ENCODE data around the gene ANKRD62.
"Not testable (repeated sequence)": the region's sequence is repeated elsewhere in the genome, so short reads cannot be mapped to it uniquely, and the experiment has no call there.

The ANKRD62 gene

DNA sequence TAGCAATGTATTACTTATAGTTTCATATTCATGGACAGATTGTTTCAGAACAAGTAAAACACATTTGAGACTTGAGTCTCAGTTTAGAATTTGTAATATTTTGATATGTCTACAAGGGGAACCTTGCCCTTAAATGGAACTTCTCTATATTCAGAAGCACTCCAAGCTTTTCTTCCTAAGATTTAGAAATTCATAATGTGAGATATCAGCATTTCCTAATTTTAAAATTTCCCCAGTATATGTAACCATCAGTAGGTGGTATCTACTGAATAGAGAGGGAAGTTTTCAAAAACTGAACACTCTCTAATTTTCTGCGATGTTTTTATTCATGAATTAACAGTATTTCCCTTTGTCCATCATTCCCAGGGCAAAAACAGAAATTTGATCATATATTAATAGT lies 7.6 kb downstream of the ANKRD62 start:
- no peak for ATAC-seq

DNA sequence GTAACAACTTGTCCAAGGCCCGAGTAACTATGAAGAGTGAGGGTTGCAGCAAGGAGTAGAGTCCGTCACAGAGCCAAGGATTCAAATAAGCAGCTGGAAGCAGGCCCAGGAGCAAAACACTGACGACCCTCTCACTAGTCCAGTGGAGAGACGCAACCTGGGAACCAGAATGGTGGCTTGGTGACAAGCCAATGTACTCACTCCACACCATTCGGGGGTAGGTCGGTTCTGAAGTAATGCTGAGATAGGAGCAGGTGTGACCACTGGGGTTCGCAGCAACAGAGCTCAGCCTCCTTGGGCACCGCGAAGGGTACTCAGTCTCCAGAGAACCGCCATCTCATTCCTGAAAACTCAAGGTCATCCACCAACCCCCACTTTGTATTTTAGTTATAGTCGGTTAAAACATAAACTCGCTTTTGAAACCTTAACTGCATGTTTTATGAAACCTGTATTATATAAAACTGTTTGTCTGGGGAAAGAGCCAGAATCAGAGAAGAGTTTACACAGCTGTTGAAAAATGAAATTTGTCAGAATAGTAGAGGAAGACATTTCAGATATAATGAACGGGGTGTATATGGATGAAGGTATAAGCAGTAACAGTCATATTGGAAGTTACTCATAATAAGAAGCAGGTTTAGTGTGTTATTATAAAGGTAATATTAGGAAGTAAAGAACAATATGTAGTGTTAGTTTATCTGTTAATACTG lies 8.6 kb downstream of the ANKRD62 start:
- ATAC-seq: no peak

- no peak for ATAC-seq
Observed at GRCh38 chr18:12106471-12106870, 12.8 kb downstream of the ANKRD62 start.

GRCh38 chr18:12109836-12110235 lies 16.2 kb downstream of the ANKRD62 start:
- ATAC-seq: no peak

DNA sequence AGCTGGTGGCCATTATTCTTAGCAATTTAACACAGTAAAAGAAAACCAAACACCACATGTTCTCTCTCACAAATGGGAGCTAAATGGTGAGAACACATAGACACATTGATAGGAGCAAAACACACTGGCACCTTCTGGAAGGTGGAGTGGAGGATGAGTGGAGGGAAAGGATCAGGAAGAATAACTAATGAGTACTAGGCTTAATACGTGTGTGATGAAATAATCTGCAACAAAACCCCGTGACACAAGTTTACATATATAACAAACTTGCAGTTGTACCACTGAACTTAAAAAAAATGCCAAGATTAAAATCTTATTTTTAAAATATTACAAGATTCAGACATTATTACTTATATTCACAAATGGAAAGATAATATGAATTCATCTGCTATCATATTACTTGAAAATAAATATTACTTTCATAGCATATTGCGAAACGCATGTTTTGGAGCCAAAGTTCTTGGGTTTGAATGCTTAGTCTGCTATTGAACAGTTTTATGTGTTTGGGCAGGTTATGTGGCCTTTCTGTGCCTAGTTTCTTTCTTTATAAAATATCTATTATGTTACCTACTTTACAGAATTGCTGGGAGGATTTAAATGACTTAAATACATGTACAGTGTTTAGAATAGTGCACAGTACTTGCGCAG lies 20.5 kb downstream of the ANKRD62 start:
- no peak for ATAC-seq

DNA sequence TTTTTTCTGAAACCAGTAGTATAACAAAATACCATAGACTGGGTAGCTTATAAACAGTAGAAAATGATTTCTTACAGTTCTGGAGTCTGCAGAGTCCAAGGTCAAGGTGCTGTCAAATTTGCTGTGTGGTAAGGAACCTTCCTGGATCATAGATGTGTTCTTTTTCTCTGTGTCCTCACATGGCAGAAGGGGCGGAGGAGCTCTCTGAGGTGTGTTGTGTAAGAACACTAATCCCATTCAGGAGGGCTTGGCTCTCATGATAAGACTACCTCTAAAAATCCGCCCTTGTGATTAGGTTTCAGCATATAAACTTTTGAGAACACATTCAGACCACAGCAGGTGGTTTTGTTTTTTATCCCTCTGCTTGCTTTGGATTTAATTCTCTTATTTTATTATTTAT lies 25.7 kb downstream of the ANKRD62 start:
- no peak for ATAC-seq

- no peak for ATAC-seq
Observed at GRCh38 chr18:12121175-12122042, 27.8 kb downstream of the ANKRD62 start.

DNA sequence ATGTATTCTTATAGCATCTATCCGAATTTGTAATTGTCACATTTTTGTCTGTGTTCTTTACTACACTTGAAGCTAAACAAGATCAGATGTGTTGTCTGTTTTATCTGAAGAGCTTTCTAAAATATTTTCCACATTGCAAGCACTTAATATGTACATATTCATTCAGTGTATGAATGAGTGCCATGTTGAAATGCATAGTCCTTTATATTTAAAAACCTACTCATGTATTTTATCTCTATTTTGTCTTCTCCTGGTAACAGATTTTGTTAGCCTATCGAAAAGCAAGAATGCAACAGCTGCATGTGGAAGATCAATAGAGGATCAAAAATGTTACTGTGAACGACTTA lies 28.4 kb downstream of the ANKRD62 start:
- not testable (repeated sequence) for ATAC-seq

- not testable (repeated sequence) for ATAC-seq
Observed at GRCh38 chr18:12127647-12128046, 34.0 kb downstream of the ANKRD62 start.

- not testable (repeated sequence) for ATAC-seq
Observed at GRCh38 chr18:12138831-12139230, 45.2 kb downstream of the ANKRD62 start.

DNA sequence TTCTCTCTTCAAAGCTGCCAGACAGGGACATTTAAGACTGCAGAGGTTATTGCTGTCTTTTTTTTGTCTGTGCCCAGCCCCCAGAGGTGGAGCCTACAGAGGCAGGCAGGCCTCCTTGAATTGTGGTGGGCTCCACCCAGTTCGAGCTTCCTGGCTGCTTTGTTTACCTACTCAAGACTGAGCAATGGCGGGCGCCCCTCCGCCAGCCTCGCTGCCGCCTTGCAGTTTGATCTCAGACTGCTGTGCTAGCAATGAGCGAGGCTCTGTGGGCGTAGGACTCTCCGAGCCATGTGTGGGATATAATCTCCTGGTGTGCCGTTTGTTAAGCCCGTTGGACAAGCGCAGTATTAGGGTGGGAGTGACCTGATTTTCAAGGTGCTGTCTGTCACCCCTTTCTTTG lies 47.2 kb downstream of the ANKRD62 start:
- not testable (repeated sequence) for ATAC-seq

GRCh38 chr18:12141778-12142177 lies 48.1 kb downstream of the ANKRD62 start:
- ATAC-seq: not testable (repeated sequence)

DNA sequence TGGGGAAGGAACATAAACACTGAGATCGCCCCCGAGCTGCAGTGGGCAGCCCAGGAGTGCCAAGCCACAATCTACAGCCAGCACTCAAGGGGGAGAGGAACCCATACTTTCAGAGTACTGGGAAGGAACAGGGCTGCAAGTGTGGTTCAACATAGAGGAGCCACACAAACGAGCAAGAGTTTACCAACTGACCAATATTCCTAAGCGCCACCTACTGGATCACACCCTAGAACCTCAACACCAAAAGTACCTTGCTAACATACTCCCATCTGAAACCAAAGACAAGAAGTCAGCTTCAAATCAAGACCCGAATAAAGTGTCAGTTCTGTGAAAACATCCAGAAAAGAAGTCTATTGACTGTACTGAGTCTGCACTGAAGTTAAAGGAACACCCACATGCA lies 55.8 kb downstream of the ANKRD62 start:
- ATAC-seq: not testable (repeated sequence)

- ATAC-seq: no peak
Observed at GRCh38 chr18:12154361-12154760, 60.7 kb downstream of the ANKRD62 start.

- no peak for ATAC-seq
Observed at GRCh38 chr18:12155996-12156395, 62.4 kb downstream of the ANKRD62 start.

DNA sequence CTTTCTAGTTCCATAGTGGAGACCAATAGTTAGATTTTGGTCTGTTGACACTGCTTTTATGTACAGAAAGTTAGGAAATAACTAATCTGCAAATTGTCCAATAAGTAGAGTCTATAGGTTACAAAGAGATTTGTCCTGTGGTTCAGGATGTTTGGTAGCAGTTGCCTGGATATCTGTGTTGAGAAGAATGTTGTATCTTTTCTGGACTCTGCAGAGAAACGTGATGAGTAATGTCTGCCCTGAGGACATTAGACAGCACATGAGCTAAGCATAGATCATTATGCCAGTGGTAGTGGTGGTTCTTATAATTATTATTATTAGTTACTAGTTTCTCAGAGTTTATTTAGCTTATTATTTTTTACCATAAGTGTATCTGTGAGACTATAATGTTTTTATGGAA lies 65.8 kb downstream of the ANKRD62 start:
- no peak for ATAC-seq

DNA sequence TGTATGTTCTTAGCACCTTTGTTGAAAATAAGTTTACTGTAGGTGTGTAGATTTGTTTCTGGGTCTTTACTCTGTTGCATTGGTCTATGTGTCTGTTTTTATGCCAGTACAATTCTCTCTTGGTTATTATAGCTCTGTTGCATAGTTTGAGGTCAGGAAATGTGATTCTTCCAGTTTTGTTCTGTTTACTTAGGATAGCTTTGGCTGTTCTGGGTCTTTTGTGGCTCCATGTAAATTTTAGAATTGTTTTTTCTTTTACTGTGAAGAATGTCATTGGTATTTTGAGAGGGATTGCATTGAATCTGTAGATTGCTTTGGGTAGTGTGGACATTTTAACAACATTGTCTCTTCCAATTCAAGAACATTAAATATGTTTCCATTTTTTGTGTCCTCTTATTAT lies 69.1 kb downstream of the ANKRD62 start:
- no peak for ATAC-seq

DNA sequence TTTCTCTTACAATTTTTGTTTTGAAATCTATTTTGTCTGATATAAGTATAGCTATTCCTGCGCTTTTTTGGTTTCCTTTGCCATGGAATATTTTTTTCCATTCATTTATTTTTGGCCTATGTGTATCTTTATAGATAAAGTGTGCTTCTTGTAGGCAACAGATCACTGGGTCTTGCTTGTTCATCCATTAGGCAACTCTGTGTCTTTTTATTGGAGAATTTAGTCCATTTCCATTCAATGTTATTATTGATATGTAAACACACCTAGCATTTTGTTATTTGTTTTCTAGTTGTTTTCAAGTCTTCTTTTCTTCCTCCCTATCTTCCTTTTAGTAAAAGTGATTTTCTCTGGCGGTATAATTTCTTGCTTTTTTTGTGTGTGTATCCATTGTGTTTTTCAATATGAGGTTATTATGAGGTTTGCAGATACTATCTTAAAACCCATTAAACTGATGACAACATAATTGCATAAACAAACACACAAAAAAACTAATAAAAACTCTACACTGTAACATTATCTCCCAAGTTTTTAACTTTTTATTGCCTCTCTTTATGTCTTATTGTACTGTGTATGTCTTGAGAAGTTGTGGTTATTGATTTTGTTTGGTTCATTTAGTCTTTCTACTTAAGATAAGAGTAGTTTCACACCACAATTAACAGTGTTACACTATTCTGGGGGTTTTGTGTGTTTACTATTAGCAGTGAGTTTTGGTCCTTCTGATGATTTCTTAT lies 71.6 kb downstream of the ANKRD62 start:
- no peak for ATAC-seq

Measured in activated CD4-positive, CD25-positive, alpha-beta regulatory T cell treated with anti-CD3 and anti-CD28 coated beads, Interleukin-2, amount 50 U/mL, for 24 hours (primary cell).